NCI-H2227 (cell line): ENCODE results near the gene PROM1.
A peak's percentile ranks its signal among the peaks of the same experiment; 100 is the strongest.

ENCODE experiments used
- DNase-seq: peaks from one replicate; lab custom pipeline; 2025; ENCODE audit not compliant: unreplicated experiment; lab: John Stamatoyannopoulos, UW

The PROM1 gene

GRCh38 chr4:16110661-16111290, 27.0 kb upstream of the PROM1 start:
- no peak for DNase-seq

- no peak for DNase-seq
Measured at GRCh38 chr4:16110199-16110598, 26.4 kb upstream of the PROM1 start.

GRCh38 chr4:16109256-16109655, 25.4 kb upstream of the PROM1 start:
- DNase-seq: no peak

GRCh38 chr4:16106956-16107355, 23.1 kb upstream of the PROM1 start:
- DNase-seq: no peak

GRCh38 chr4:16104520-16104919, 20.7 kb upstream of the PROM1 start:
- DNase-seq: no peak

- no peak for DNase-seq
Measured at GRCh38 chr4:16102356-16102755, 18.5 kb upstream of the PROM1 start.

GRCh38 chr4:16100833-16101232, 17.0 kb upstream of the PROM1 start:
- DNase-seq: no peak

- DNase-seq: no peak
Measured at GRCh38 chr4:16092682-16093319, 9.0 kb upstream of the PROM1 start.

- DNase-seq: no peak
Measured at GRCh38 chr4:16090096-16090705, 6.4 kb upstream of the PROM1 start.

GRCh38 chr4:16089156-16089555, 5.3 kb upstream of the PROM1 start:
- no peak for DNase-seq

- DNase-seq: no peak
Measured at GRCh38 chr4:16088601-16089000, 4.8 kb upstream of the PROM1 start.

- DNase-seq: no peak
Measured at GRCh38 chr4:16085822-16086221, 2.0 kb upstream of the PROM1 start.

GRCh38 chr4:16082426-16083240, 1.2 kb downstream of the PROM1 start:
- DNase-seq: peak; percentile 20

GRCh38 chr4:16082041-16082425, 1.8 kb downstream of the PROM1 start:
- no peak for DNase-seq

GRCh38 chr4:16079046-16079445, 4.8 kb downstream of the PROM1 start:
- DNase-seq: no peak

- DNase-seq: no peak
Measured at GRCh38 chr4:16078195-16078760, 5.5 kb downstream of the PROM1 start.

GRCh38 chr4:16077786-16078185, 6.0 kb downstream of the PROM1 start:
- DNase-seq: no peak

GRCh38 chr4:16075975-16076757, 7.7 kb downstream of the PROM1 start:
- no peak for DNase-seq

- DNase-seq: no peak
Measured at GRCh38 chr4:16075061-16075460, 8.8 kb downstream of the PROM1 start.

GRCh38 chr4:16072168-16072567, 11.7 kb downstream of the PROM1 start:
- DNase-seq: no peak

- no peak for DNase-seq
Measured at GRCh38 chr4:16070203-16070602, 13.6 kb downstream of the PROM1 start.
